ENCODE data around the gene DDX4.
"Not testable (repeated sequence)": the region's sequence is repeated elsewhere in the genome, so short reads cannot be mapped to it uniquely, and the experiment has no call there.

Gene DDX4

GRCh38 chr5:55731848-55732247, 6.0 kb upstream of the DDX4 start:
- no peak for DNase-seq

- no peak for DNase-seq
These were observed 5.3 kb upstream of the DDX4 start for GRCh38 chr5:55732585-55732984.

GRCh38 chr5:55734658-55735057, 3.2 kb upstream of the DDX4 start:
- no peak for DNase-seq

GRCh38 chr5:55742778-55743177, 4.9 kb downstream of the DDX4 start:
- DNase-seq = no peak

- DNase-seq = no peak
These were observed 10.0 kb downstream of the DDX4 start for GRCh38 chr5:55747778-55748318.

GRCh38 chr5:55749387-55749786, 11.5 kb downstream of the DDX4 start:
- DNase-seq = no peak

- no peak for DNase-seq
These were observed 12.2 kb downstream of the DDX4 start for GRCh38 chr5:55750063-55750462.

- no peak for DNase-seq
These were observed 12.6 kb downstream of the DDX4 start for GRCh38 chr5:55750499-55750898.

GRCh38 chr5:55758231-55758630, 20.4 kb downstream of the DDX4 start:
- DNase-seq = no peak

GRCh38 chr5:55758714-55759113, 20.9 kb downstream of the DDX4 start:
- no peak for DNase-seq

- not testable (repeated sequence) for DNase-seq
These were observed 23.9 kb downstream of the DDX4 start for GRCh38 chr5:55761721-55762120.

- DNase-seq = no peak
These were observed 26.0 kb downstream of the DDX4 start for GRCh38 chr5:55763746-55764420.

GRCh38 chr5:55768279-55768678, 30.4 kb downstream of the DDX4 start:
- DNase-seq = no peak

GRCh38 chr5:55771175-55771655, 33.4 kb downstream of the DDX4 start:
- no peak for DNase-seq

- DNase-seq = no peak
These were observed 35.2 kb downstream of the DDX4 start for GRCh38 chr5:55773057-55773456.

- DNase-seq = no peak
These were observed 39.5 kb downstream of the DDX4 start for GRCh38 chr5:55777332-55777731.

- no peak for DNase-seq
These were observed 63.1 kb downstream of the DDX4 start for GRCh38 chr5:55800924-55801323.

- not testable (repeated sequence) for DNase-seq
These were observed 71.0 kb downstream of the DDX4 start for GRCh38 chr5:55808814-55809213.

- DNase-seq = not testable (repeated sequence)
These were observed 78.1 kb downstream of the DDX4 start for GRCh38 chr5:55815939-55816338.

GRCh38 chr5:55816342-55816741, 78.5 kb downstream of the DDX4 start:
- DNase-seq = no peak

GRCh38 chr5:55817030-55817429, 79.2 kb downstream of the DDX4 start:
- DNase-seq = no peak

- no peak for DNase-seq
These were observed 82.6 kb downstream of the DDX4 start for GRCh38 chr5:55820488-55820887.

GRCh38 chr5:55821731-55822512, 84.1 kb downstream of the DDX4 start:
- DNase-seq = no peak

GRCh38 chr5:55823151-55823796, 85.4 kb downstream of the DDX4 start:
- no peak for DNase-seq

All from NCI-H187 (cell line).